DOHH2 (cell line): ENCODE results near the gene IGF2BP1.

Experiments
- CTCF ChIP-seq: fragments of 200-600 bp; sonication (generic); IDR thresholded peaks from one replicate; pipeline ENCODE4 v1.5.1; 2014; ENCODE audit warnings: antibody characterized with exemption, mild to moderate bottlenecking, low read depth, low read length; ENCODE audit not compliant: poor library complexity, severe bottlenecking
- EZH2phosphoT487 ChIP-seq: fragments of 200-600 bp; sonication (generic); IDR thresholded peaks from 2 replicates; pipeline ENCODE4 v1.6.1; 2017; ENCODE audit warnings: borderline replicate concordance, mild to moderate bottlenecking, antibody characterized with exemption, low read length, moderate library complexity, mixed read lengths

GRCh38 chr17:49002766-49003165, 5.6 kb downstream of the IGF2BP1 start:
- no peak for TF ChIP-seq CTCF
- no peak for TF ChIP-seq EZH2phosphoT487
